Testis (tissue), 2 donors: Measurements from ENCODE around the gene PHF3.

Experiments used
- CTCF ChIP-seq, 3 experiments: fragments of 450-650 bp in 2 of 3; fragments of 200-600 bp in 1 of 3; sonication (generic) in 1 of 3; IDR thresholded peaks; one replicate each; pipeline ENCODE4 v1.5.1; 2016 to 2019; ENCODE audit warnings: antibody characterized with exemption in 3 of 3, mild to moderate bottlenecking in 2 of 3, moderate library complexity in 1 of 3
- POLR2A ChIP-seq: fragments of 450-650 bp; IDR thresholded peaks from one replicate; pipeline ENCODE4 v1.6.1; 2017; ENCODE audit warnings: antibody characterized with exemption, mild to moderate bottlenecking, moderate library complexity

DNA sequence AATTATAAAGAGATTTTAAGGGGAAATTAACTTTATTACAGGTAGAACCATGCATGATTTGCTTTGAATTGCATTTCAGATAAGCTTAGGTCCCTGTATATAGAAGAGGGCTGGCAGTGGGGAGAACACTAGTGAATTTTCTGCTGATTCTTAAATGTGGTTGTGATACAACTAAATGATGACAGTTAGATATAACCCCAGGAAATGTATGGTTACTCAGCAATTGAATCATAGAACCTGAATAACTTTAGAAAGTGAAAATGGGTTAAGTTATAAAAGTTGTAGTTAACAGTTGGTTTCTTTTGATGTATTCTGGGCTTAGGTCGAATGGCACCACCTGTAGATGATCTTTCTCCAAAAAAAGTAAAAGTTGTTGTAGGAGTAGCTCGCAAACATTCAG is 70.1 kb downstream of the PHF3 start:
- TF ChIP-seq CTCF (IDR thresholded peaks at IDR 0.05) (no peak), POLR2A (no peak)
